Thyroid gland (tissue), 4 donors: Measurements from ENCODE around the gene NIPSNAP3A. TPM values are rescaled to one million over a fixed set of nuclear protein-coding genes. Genes with fewer than 3 reads are reported as not detected.
A peak's percentile ranks its signal among the peaks of the same experiment; 100 is the strongest.

Experiments
- DNase-seq, 2 donors: peaks; one replicate each; pipeline ENCODE4 v3.0.0-alpha.2; 2019
- H3K27ac ChIP-seq, 3 donors: fragments of 200-600 bp; sonication (generic); 1 replicate in 2 of 3; 2 replicates in 1 of 3; pipeline ENCODE4 v1.5.1; 2016 to 2019; ENCODE audit warnings: mild to moderate bottlenecking in 1 of 3, moderate library complexity in 1 of 3
- H3K27me3 ChIP-seq: fragments of 200-600 bp; sonication (generic); one replicate; pipeline ENCODE4 v1.5.1; 2019
- H3K36me3 ChIP-seq, 2 donors: fragments of 200-600 bp; sonication (generic); one replicate each; pipeline ENCODE4 v1.5.1; 2016 to 2019
- H3K4me1 ChIP-seq, 2 donors: fragments of 200-600 bp; sonication (generic); one replicate each; pipeline ENCODE4 v1.5.1; 2017 to 2019
- H3K4me3 ChIP-seq, 3 donors: fragments of 200-600 bp; sonication (generic); replicated peaks in 1 of 3; 1 replicate in 2 of 3; 2 replicates in 1 of 3; pipeline ENCODE4 v1.5.1; 2016; ENCODE audit warnings: mild to moderate bottlenecking in 1 of 3
- H3K9me3 ChIP-seq: fragments of 200-600 bp; sonication (generic); one replicate; pipeline ENCODE4 v1.5.1; 2017
- POLR2A ChIP-seq, 2 donors: fragments of 450-650 bp; IDR thresholded peaks; one replicate each; pipeline ENCODE4 v1.6.1; 2017; ENCODE audit warnings: antibody characterized with exemption in 2 of 2, mild to moderate bottlenecking in 2 of 2, moderate library complexity in 1 of 2
- WGBS, 2 donors: methylation state at CpG; one replicate each; pipeline ENCODE4 v1.1.5; 2017; 5-methylcytosine and 5-hydroxymethylcytosine counted together
- intact Hi-C: fragments of 100-400 bp; cut with DNase I; formaldehyde crosslinking; loops from one replicate; pipeline ENCODE4 v1.15.1; 2023
- total RNA-seq, 4 donors: library from RNA; depleted of rRNA; stranded (reverse); fragments of >200 nt; gene quantifications; one replicate each; pipeline ENCODE4 v1.2.3, GENCODE V29; 2016
- TF ChIP-seq, protein P1 (sequence below), 6 experiments: fragments of 200-600 bp in 3 of 6; fragments of 450-650 bp in 3 of 6; sonication (generic) in 3 of 6; IDR thresholded peaks; one replicate each; pipeline ENCODE4 v1.5.1; 2016 to 2019; ENCODE audit warnings: antibody characterized with exemption in 6 of 6, mild to moderate bottlenecking in 2 of 6, inconsistent platforms in 1 of 6, moderate library complexity in 1 of 6

The NIPSNAP3A gene
- total RNA-seq, 4 donors from 2014 or later = 23.9 to 38.2 (median 28.8) TPM

DNA sequence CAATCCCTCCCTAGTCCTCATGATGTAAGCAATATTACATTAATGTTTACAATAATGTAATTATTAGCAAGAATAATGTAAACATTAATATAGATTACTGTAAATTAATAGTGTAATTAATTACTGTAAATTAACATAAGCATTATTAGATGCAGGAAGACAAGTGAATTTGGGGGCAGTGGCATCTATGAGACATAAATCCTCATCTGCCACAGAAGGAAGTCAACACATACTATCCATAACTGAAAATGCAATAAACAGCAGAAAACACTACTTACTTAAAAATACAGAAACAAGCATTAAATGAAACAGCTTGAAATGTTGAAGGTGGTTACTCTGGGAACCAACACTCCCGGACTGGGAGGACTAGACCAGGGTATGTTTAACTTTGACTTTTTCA is 685 bp upstream of the NIPSNAP3A start:
- Histone ChIP-seq H3K27ac (peak overlapping the region in 2 of 3 donors; percentile 10 to 93), H3K9me3 (no peaks in the 10 kb centered on the region), H3K4me1 (peaks cover 9 to 12% of the 10 kb centered on the region in 2 donors), H3K36me3 (no peaks in the 10 kb centered on the region), H3K4me3 (peak overlapping the region; percentile 42 to 83 (median 60)), H3K27me3 (no peaks in the 10 kb centered on the region)
- 7 to 12% methylated on average over 1 of the region's 1 CpG for WGBS, 2 donors
- no peak for DNase-seq
- intact Hi-C loops = no loop called here
- no peak for TF ChIP-seq POLR2A (IDR thresholded peaks at IDR 0.05)
- TF ChIP-seq, protein P1, sequence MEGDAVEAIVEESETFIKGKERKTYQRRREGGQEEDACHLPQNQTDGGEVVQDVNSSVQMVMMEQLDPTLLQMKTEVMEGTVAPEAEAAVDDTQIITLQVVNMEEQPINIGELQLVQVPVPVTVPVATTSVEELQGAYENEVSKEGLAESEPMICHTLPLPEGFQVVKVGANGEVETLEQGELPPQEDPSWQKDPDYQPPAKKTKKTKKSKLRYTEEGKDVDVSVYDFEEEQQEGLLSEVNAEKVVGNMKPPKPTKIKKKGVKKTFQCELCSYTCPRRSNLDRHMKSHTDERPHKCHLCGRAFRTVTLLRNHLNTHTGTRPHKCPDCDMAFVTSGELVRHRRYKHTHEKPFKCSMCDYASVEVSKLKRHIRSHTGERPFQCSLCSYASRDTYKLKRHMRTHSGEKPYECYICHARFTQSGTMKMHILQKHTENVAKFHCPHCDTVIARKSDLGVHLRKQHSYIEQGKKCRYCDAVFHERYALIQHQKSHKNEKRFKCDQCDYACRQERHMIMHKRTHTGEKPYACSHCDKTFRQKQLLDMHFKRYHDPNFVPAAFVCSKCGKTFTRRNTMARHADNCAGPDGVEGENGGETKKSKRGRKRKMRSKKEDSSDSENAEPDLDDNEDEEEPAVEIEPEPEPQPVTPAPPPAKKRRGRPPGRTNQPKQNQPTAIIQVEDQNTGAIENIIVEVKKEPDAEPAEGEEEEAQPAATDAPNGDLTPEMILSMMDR (IDR thresholded peaks at IDR 0.05) = no peak

DNA sequence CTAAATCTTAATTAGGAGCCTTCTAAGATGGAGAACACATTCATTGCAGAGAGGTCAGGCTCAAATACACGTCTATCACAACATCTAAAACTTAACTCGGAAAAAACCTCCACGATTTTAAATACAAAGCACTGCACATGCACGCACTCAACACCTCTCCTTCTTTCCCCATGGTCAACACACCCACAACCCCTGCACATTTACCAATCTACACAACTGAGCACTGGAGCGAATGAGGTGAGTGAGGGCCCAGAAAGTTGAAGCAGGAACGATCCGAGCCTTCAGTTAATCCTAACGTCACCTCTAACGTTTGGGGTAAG is 278 bp upstream of the NIPSNAP3A start:
- no peak for DNase-seq
- H3K9me3 ChIP-seq = no peaks in the 10 kb centered on the region
- 0 to 1% methylated on average over 9 of the region's 9 CpGs for WGBS, 2 donors
- H3K36me3 ChIP-seq = no peaks in the 10 kb centered on the region
- intact Hi-C loops = no loop called here
- H3K27me3 ChIP-seq = no peaks in the 10 kb centered on the region
- TF ChIP-seq POLR2A (IDR thresholded peaks at IDR 0.05) = no peak
- TF ChIP-seq, protein P1 (IDR thresholded peaks at IDR 0.05) = no peak
- H3K4me1 ChIP-seq = peaks cover 9 to 12% of the 10 kb centered on the region in 2 donors
- peak overlapping the region; percentile 42 to 83 (median 60) for H3K4me3 ChIP-seq
- peak overlapping the region; percentile 10 to 94 (median 93) for H3K27ac ChIP-seq

DNA sequence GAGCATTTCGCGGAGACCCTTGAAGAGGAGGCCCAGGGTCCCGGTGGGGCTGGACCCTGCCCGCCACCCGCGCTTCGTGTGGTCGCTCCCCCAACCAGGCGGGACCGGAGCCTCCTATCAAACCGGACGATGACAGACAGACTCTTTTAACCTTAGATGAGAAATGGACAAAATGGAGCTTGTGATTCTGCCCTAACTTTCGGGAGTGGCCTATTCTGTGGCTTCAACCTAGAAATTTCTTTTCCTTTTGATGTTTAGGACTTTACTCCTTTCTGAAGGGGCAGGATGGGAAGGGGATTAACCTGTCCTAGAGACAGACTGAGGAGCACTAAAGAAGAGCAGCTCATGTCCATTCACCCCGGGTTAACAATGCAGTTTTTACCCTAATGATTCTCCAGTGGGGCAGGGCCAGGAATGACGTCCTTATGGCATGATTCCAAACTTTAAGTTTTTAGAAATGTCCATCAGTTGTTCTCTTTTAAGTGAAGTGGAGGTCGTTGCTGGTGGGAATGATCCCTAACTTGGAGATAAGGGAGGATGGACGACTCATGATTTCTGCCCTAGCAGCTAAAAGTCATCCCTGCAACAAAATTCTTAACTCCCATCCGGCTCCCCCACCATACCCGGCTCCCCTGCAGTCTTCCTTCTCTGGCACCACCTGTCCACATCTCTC is 1.0 kb downstream of the NIPSNAP3A start:
- H3K4me1 ChIP-seq = peaks cover 9 to 12% of the 10 kb centered on the region in 2 donors
- intact Hi-C loops = no loop called here
- DNase-seq = peak in 1 of 2 donors; percentile 5
- H3K27ac ChIP-seq = peak overlapping the region; percentile 87 to 94 (median 93)
- TF ChIP-seq POLR2A (IDR thresholded peaks at IDR 0.05) = no peak
- TF ChIP-seq, protein P1 (IDR thresholded peaks at IDR 0.05) = no peak
- H3K9me3 ChIP-seq = no peaks in the 10 kb centered on the region
- peak overlapping the region; percentile 60 to 83 (median 77) for H3K4me3 ChIP-seq
- no peaks in the 10 kb centered on the region for H3K36me3 ChIP-seq
- 11% methylated on average over 11 to 19 of the region's 19 CpGs for WGBS, 2 donors
- H3K27me3 ChIP-seq = no peaks in the 10 kb centered on the region

DNA sequence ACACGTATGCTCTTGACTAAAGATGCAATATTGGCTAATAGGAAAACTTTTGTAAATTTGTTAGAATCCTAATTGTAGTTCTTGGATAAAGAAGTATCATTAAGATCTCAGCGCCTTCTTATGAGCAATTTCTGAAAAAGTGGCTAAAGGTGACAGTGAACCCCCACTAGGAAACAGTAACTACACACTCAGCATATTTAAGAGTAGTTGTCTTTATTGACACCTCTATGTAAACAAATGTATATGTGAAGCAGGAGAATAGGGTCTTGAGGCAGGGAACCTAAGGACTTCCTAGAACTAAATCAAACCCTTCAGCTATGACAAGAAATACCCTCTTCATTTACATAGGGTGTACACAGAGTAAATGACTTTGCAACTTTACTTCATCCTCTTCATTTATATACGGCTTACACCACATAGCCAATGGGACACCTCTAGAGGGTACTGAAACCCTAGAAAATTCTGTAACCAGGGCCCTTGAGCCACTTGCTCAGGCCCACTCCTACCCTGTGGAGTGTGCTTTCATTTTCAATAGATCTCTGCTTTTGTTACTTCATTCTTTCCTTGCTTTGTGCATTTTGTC is 2.8 kb downstream of the NIPSNAP3A start:
- Histone ChIP-seq H3K27me3 (no peaks in the 10 kb centered on the region), H3K4me3 (no peak overlapping the region), H3K27ac (no peak overlapping the region), H3K36me3 (no peaks in the 10 kb centered on the region), H3K9me3 (no peaks in the 10 kb centered on the region), H3K4me1 (peaks cover 9 to 12% of the 10 kb centered on the region in 2 donors)
- TF ChIP-seq POLR2A (IDR thresholded peaks at IDR 0.05) = no peak
- TF ChIP-seq, protein P1 (IDR thresholded peaks at IDR 0.05) = no peak
- DNase-seq = no peak
- intact Hi-C loops = no loop called here
- 95 to 97% methylated on average over 3 of the region's 3 CpGs for WGBS, 2 donors

DNA sequence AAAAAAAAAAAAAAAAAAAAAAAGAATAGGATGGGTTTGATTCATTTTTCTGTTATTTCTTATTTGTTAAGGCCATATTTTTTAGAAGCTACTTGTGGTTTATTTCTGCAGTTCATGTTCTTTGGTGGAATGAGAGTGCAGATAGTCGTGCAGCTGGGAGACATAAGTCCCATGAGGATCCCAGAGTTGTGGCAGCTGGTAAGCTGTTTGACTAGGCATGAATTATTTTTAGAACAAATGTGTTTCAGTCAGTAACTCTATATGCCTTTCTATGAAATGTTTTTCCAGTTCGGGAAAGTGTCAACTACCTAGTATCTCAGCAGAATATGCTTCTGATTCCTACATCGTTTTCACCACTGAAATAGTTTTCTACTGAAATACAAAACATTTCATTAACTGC is 11.5 kb downstream of the NIPSNAP3A start:
- Histone ChIP-seq H3K4me1 (no peaks in the 10 kb centered on the region), H3K4me3 (no peak overlapping the region), H3K9me3 (no peaks in the 10 kb centered on the region), H3K27ac (no peak overlapping the region), H3K36me3 (no peaks in the 10 kb centered on the region), H3K27me3 (no peaks in the 10 kb centered on the region)
- 76 to 80% methylated on average over 3 of the region's 3 CpGs for WGBS, 2 donors
- DNase-seq = no peak
- intact Hi-C loops = no loop called here
- no peak for TF ChIP-seq POLR2A (IDR thresholded peaks at IDR 0.05)
- TF ChIP-seq, protein P1 (IDR thresholded peaks at IDR 0.05) = no peak
